H1 (cell line): ENCODE measurements around the gene C3AR1. TPM values are rescaled to one million over a fixed set of nuclear protein-coding genes. Genes with fewer than 3 reads are reported as not detected.
"Not testable (repeated sequence)": the region's sequence is repeated elsewhere in the genome, so short reads cannot be mapped to it uniquely, and the experiment has no call there.

Source experiments
- CTCF ChIA-PET: fragments of 300-600 bp; sonication (Branson Sonifier 250); formaldehyde crosslinking; loops from one replicate; lab custom pipeline; 2021; ENCODE audit not compliant: partially characterized antibody; lab: Charles Lee
- POLR2A ChIA-PET: fragments of 300-600 bp; sonication (Branson Sonifier 250); formaldehyde crosslinking; loops from one replicate; lab custom pipeline; 2021; ENCODE audit warnings: inconsistent platforms; ENCODE audit not compliant: partially characterized antibody; lab: Charles Lee
- DNase-seq, 2 experiments: peaks; one replicate each; pipeline versions ENCODE4 v3.0.0 to v3.0.0-alpha.2; 2010 to 2022; ENCODE audit warnings: low spot score in 2 of 2, low read depth in 1 of 2, mixed read lengths in 1 of 2
- FAIRE-seq: peaks from 2 replicates; lab custom pipeline; 2011; peaks lifted over from hg19 to GRCh38; lab: Jason Lieb, UNC
- H2AFZ ChIP-seq: 2 replicates; pipeline ENCODE4 v1.8.1; 2012; ENCODE audit warnings: low read length, inconsistent platforms
- H2AK5ac ChIP-seq: 2 replicates; pipeline ENCODE4 v1.6.1; 2013; ENCODE audit warnings: low read depth, low read length
- H2BK120ac ChIP-seq: replicated peaks from 2 replicates; pipeline ENCODE3; 2013; ENCODE audit warnings: low read depth, low read length, inconsistent platforms
- H2BK12ac ChIP-seq: 2 replicates; pipeline ENCODE4 v1.6.1; 2013; ENCODE audit warnings: low read depth, low read length
- H2BK15ac ChIP-seq: 2 replicates; pipeline ENCODE4 v1.6.1; 2013; ENCODE audit warnings: low read length
- H2BK20ac ChIP-seq: 2 replicates; pipeline ENCODE4 v1.6.1; 2013; ENCODE audit warnings: low read length
- H2BK5ac ChIP-seq: 2 replicates; pipeline ENCODE4 v1.6.1; 2013; ENCODE audit warnings: low read depth, low read length
- H3K14ac ChIP-seq: 2 replicates; pipeline ENCODE4 v1.6.1; 2013; ENCODE audit warnings: inconsistent platforms; ENCODE audit not compliant: insufficient read length
- H3K18ac ChIP-seq: 2 replicates; pipeline ENCODE4 v1.6.1; 2013; ENCODE audit warnings: low read length; ENCODE audit errors: extremely low read depth
- H3K23ac ChIP-seq: 2 replicates; pipeline ENCODE4 v1.6.1; 2013; ENCODE audit warnings: inconsistent platforms; ENCODE audit not compliant: insufficient read length
- H3K23me2 ChIP-seq: 2 replicates; pipeline ENCODE4 v1.6.1; 2013; ENCODE audit warnings: low read depth, low read length
- H3K27ac ChIP-seq: 2 replicates; pipeline ENCODE4 v1.6.1; 2011; ENCODE audit warnings: low read depth, low read length, inconsistent platforms
- H3K27me3 ChIP-seq, 4 experiments: replicated peaks in 1 of 4; 1 replicate in 1 of 4; 2 replicates in 3 of 4; pipeline versions ENCODE4 v1.6.1 to v1.8.1; 2011 to 2013; ENCODE audit warnings: low read length in 3 of 4, mild to moderate bottlenecking in 3 of 4, inconsistent platforms in 2 of 4, mixed read lengths in 2 of 4, moderate library complexity in 1 of 4; ENCODE audit not compliant: control insufficient read depth in 3 of 4, insufficient read depth in 3 of 4; ENCODE audit errors: extremely low read depth in 1 of 4
- H3K36me3 ChIP-seq, 4 experiments: 2 replicates each; pipeline versions ENCODE4 v1.6.1 to v1.8.1; 2011 to 2013; ENCODE audit warnings: mild to moderate bottlenecking in 4 of 4, low read length in 3 of 4, moderate library complexity in 2 of 4, control low read depth in 1 of 4, inconsistent platforms in 1 of 4; ENCODE audit not compliant: insufficient read depth in 4 of 4, control insufficient read depth in 2 of 4
- H3K4ac ChIP-seq: replicated peaks from 2 replicates; pipeline ENCODE3; 2013; ENCODE audit warnings: low read length, low read depth, mixed read lengths, inconsistent platforms; ENCODE audit not compliant: insufficient read length
- H3K4me1 ChIP-seq, 4 experiments: replicated peaks in 1 of 4; 1 replicate in 1 of 4; 2 replicates in 3 of 4; pipeline versions ENCODE4 v1.6.1 to v1.8.1; 2011 to 2013; ENCODE audit warnings: low read length in 3 of 4, inconsistent platforms in 2 of 4, mixed read lengths in 1 of 4; ENCODE audit not compliant: insufficient read depth in 4 of 4, control insufficient read depth in 3 of 4
- H3K4me2 ChIP-seq, 2 experiments: 2 replicates each; pipeline versions ENCODE4 v1.6.1 to v1.8.1; 2011 to 2013; ENCODE audit warnings: low read depth in 2 of 2, low read length in 2 of 2, control low read depth in 1 of 2, inconsistent platforms in 1 of 2, mild to moderate bottlenecking in 1 of 2; ENCODE audit not compliant: insufficient read depth in 1 of 2
- H3K4me3 ChIP-seq, 4 experiments: fragments of 200-600, 300-600 bp in 1 of 4; sonication (generic), shearing (Covaris generic), sonication (Bioruptor Twin) in 1 of 4; 2 replicates each; pipeline versions ENCODE4 v1.5.1 to v1.8.1; 2011 to 2016; ENCODE audit warnings: low read length in 4 of 4, low read depth in 3 of 4, control low read depth in 2 of 4, inconsistent platforms in 2 of 4, mild to moderate bottlenecking in 2 of 4, mixed read lengths in 1 of 4, moderate library complexity in 1 of 4; ENCODE audit not compliant: insufficient read depth in 2 of 4; ENCODE audit errors: extremely low read depth in 1 of 4
- H3K56ac ChIP-seq: replicated peaks from 2 replicates; pipeline ENCODE3; 2013; ENCODE audit warnings: low read depth, mild to moderate bottlenecking, mixed read lengths, low read length, inconsistent platforms; ENCODE audit not compliant: insufficient read length
- H3K79me1 ChIP-seq: 2 replicates; pipeline ENCODE4 v1.6.1; 2013; ENCODE audit warnings: low read depth, low read length, control low read depth
- H3K79me2 ChIP-seq, 2 experiments: 2 replicates each; pipeline versions ENCODE4 v1.6.1 to v1.8.1; 2012 to 2013; ENCODE audit warnings: low read length in 2 of 2, mild to moderate bottlenecking in 2 of 2, inconsistent platforms in 1 of 2; ENCODE audit not compliant: insufficient read depth in 2 of 2, control insufficient read depth in 1 of 2
- H3K9ac ChIP-seq, 4 experiments: replicated peaks in 1 of 4; 1 replicate in 1 of 4; 2 replicates in 3 of 4; pipeline versions ENCODE4 v1.6.1 to v1.8.1; 2011 to 2013; ENCODE audit warnings: low read depth in 3 of 4, low read length in 3 of 4, control low read depth in 2 of 4, mild to moderate bottlenecking in 2 of 4, moderate library complexity in 2 of 4, inconsistent platforms in 1 of 4; ENCODE audit errors: extremely low read depth in 1 of 4
- H3K9me3 ChIP-seq, 2 experiments: 2 replicates each; pipeline versions ENCODE4 v1.6.1 to v1.8.1; 2012 to 2013; ENCODE audit warnings: mild to moderate bottlenecking in 2 of 2, moderate library complexity in 2 of 2, control low read depth in 1 of 2, inconsistent platforms in 1 of 2, low read depth in 1 of 2, low read length in 1 of 2, mixed read lengths in 1 of 2; ENCODE audit not compliant: insufficient read depth in 2 of 2
- H4K20me1 ChIP-seq, 2 experiments: replicated peaks in 1 of 2; 2 replicates each; pipeline versions ENCODE3 to v1.8.1; 2011 to 2013; ENCODE audit warnings: inconsistent platforms in 2 of 2, low read length in 2 of 2, mild to moderate bottlenecking in 1 of 2; ENCODE audit not compliant: insufficient read depth in 2 of 2, control insufficient read depth in 1 of 2
- H4K5ac ChIP-seq: 2 replicates; pipeline ENCODE4 v1.6.1; 2013; ENCODE audit warnings: low read length, low read depth, mixed read lengths, inconsistent platforms; ENCODE audit not compliant: insufficient read length
- H4K8ac ChIP-seq: 2 replicates; pipeline ENCODE4 v1.8.0; 2013; ENCODE audit warnings: mild to moderate bottlenecking, moderate library complexity, low read length, inconsistent platforms; ENCODE audit not compliant: insufficient read depth; ENCODE audit errors: extremely low read depth
- H4K91ac ChIP-seq: replicated peaks from 2 replicates; pipeline ENCODE3; 2013; ENCODE audit warnings: low read length, mixed read lengths, inconsistent platforms; ENCODE audit not compliant: insufficient read length
- WGBS, 2 experiments: shearing (Covaris generic) in 1 of 2; methylation state at CpG; one replicate each; pipeline versions ENCODE4 v1.1.6 to v1.1.7; 2013 to 2015; ENCODE audit warnings: low lambda C conversion rate in 2 of 2, mixed read lengths in 2 of 2, inconsistent platforms in 1 of 2, low coverage in 1 of 2, missing lambda C conversion rate in 1 of 2; ENCODE audit not compliant: insufficient replicate concordance in 2 of 2, insufficient coverage in 1 of 2, insufficient read length in 1 of 2; ENCODE audit errors: extremely low coverage in 1 of 2, missing lambda C conversion rate in 1 of 2; 5-methylcytosine and 5-hydroxymethylcytosine counted together
- polyA plus RNA-seq, 7 experiments: library from polyadenylated mRNA; depleted of rRNA in 3 of 7; stranded (reverse) in 5 of 7; unstranded in 2 of 7; fragments of >200 nt in 5 of 7; fragments of 200-250 nt in 2 of 7; gene quantifications; 1 replicate in 5 of 7; 2 replicates in 1 of 7; 4 replicates in 1 of 7; pipeline versions ENCODE4 v1.2.1 to v1.2.3, GENCODE V29; 2011 to 2013; ENCODE audit warnings: missing spikeins in 2 of 7, mixed read lengths in 2 of 7
- total RNA-seq: library from RNA; stranded (reverse); fragmentation: NEBNext Ultra II Directional; extraction: Animal tissue kit (Norgen Biotek cat#: 25700); gene quantifications from 2 replicates; pipeline ENCODE4 v1.2.1, GENCODE V29; 2021

Gene C3AR1
- total and polyA plus RNA-seq, 2 of the 8 experiments (the other 6 are each of a cell fraction or from before 2014, with no cell fraction given): not detected

DNA sequence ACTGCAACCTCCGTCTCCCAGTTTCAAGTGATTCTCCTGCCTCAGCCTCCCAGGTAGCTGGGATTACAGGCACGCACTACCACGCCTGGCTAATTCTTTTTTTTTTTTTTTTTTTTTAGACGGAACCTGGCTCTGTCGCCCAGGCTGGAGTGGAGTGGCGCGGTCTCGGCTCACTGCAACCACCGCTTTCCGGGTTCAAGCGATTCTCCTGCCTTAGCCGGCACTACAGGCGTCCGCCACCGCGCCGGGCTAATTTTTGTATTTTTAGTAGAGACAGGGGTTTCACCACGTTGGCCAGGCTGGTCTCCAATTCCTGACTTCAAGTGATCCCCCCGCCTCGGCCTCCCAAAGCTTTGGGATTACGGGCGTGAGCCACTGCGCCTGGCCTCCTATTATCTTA, 35.1 kb downstream of the C3AR1 start:
- CTCF ChIA-PET, H4K20me1 ChIP-seq, H2BK120ac ChIP-seq, H3K9me3 ChIP-seq, H3K27ac ChIP-seq, DNase-seq, H3K14ac ChIP-seq, H4K5ac ChIP-seq, H3K56ac ChIP-seq, FAIRE-seq, H2BK20ac ChIP-seq, H3K18ac ChIP-seq, H3K4me3 ChIP-seq, H2AK5ac ChIP-seq, H2AFZ ChIP-seq, H3K9ac ChIP-seq, H4K91ac ChIP-seq, H3K4me2 ChIP-seq, H4K8ac ChIP-seq, H2BK15ac ChIP-seq, H3K4ac ChIP-seq, H3K27me3 ChIP-seq, H3K36me3 ChIP-seq, H3K79me1 ChIP-seq, H2BK12ac ChIP-seq, H2BK5ac ChIP-seq, H3K23ac ChIP-seq: not testable (repeated sequence)
- WGBS, 2 experiments: 89% methylated on average over 20 of the region's 23 CpGs; no CpG with 5 or more reads in 1 of the 2 experiments
- POLR2A ChIA-PET: interaction anchor here (1.2 kb wide), 1 partner anchor 97 kb away, joined by 5 read pairs; no protein-coding TSS in a partner anchor
- peaks cover 6 to 20% (median 14%) of the 10 kb centered on the region in 4 experiments; a peak in 6 of 7 replicates for H3K4me1 ChIP-seq
- peaks cover 0 to 17% of the 10 kb centered on the region in 2 experiments; a peak in 1 of 4 replicates for H3K79me2 ChIP-seq
- peaks cover 24% of the 10 kb centered on the region for H3K23me2 ChIP-seq
